GM18868 (cell line): ENCODE results near the gene RACGAP1.
"Not testable (repeated sequence)": the region's sequence is repeated elsewhere in the genome, so short reads cannot be mapped to it uniquely, and the experiment has no call there.

ENCODE experiments used
- ATAC-seq: cut with Tn5 transposase; IDR thresholded peaks from one replicate; pipeline ENCODE4 v1.9.1; 2021; ENCODE audit warnings: mild to moderate bottlenecking, moderate library complexity; ENCODE audit not compliant: unreplicated experiment

The RACGAP1 gene

GRCh38 chr12:50032515-50032853 is 7.2 kb upstream of the RACGAP1 start:
- no peak for ATAC-seq

DNA sequence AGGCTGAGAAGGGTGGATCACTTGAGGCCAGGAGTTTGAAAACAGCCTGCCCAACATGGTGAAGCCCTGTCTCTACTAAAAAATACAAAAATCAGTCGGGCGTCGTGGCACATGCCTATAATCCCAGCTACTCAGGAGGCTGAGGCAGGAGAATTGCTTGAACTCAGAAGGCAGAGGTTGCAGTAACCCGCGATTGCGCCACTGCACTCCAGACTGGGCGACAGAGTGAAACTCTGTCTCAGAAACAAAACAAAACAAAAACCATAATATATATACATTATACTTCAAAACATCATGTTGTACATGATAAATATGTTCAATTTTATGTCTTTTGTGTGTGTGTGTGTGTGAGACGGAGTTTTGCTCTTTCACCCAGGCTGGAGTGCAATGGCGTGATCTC is 5.2 kb upstream of the RACGAP1 start:
- ATAC-seq, result not testable (repeated sequence)

DNA sequence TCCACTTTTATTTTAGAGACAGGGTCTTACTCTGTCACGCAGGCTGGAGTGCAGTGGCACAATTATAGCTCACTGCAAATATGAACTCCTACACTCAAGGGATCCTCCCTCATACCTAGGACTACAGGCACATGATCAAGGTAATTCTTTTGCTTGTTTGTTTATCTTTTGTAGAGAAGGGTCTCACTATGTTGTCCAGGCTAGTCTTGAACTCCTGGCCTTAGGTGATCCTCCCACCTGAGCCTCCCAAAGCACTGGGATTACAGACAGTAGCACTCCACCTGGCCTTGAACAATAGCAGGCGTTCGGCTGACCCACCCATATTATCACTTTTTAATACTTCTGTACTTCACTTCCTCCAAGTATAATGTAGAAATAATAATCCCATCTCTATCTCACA is 1.4 kb upstream of the RACGAP1 start:
- no peak for ATAC-seq

- no peak for ATAC-seq
Measured at GRCh38 chr12:50024805-50025186, 498 bp downstream of the RACGAP1 start.

DNA sequence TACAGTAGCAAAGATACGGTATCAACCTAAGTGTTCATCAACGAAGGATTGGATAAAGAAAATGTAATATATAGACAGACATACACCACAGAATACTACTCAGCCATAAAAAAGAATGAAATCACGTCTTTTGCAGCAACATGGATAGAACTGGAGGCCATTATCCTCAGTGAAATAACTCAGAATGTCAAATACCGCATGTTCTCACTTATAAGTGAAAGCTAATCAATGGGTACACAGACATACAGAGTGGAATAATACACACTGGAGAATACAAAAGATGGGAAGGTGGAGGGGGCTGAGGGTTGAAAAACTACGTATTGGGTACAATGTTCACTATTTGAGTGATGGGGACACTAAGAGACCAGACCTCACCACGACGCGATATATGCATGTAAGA is 1.1 kb downstream of the RACGAP1 start:
- ATAC-seq, result no peak

GRCh38 chr12:50022903-50023302 is 2.4 kb downstream of the RACGAP1 start:
- no peak for ATAC-seq

GRCh38 chr12:50021031-50021430 is 4.3 kb downstream of the RACGAP1 start:
- no peak for ATAC-seq

GRCh38 chr12:50019524-50019923 is 5.8 kb downstream of the RACGAP1 start:
- no peak for ATAC-seq

GRCh38 chr12:50018968-50019367 is 6.3 kb downstream of the RACGAP1 start:
- no peak for ATAC-seq

DNA sequence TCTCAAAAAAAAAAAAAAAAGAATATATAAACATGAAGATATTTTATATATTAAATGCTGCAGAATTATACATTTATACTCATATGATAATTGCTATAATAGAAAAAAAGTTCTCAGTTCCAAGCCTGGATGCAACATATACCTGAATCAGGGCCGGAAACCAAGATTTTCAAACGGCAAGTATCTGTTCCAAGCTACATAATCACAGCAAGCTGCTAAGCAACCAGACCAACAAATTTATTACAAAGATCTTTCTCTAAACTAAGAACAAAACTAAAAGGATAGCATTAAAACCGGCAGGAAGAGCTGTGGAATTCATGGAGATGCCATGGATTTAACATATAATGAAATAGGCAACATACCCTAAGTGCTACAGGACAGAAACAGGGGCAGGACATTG is 7.1 kb downstream of the RACGAP1 start:
- no peak for ATAC-seq

DNA sequence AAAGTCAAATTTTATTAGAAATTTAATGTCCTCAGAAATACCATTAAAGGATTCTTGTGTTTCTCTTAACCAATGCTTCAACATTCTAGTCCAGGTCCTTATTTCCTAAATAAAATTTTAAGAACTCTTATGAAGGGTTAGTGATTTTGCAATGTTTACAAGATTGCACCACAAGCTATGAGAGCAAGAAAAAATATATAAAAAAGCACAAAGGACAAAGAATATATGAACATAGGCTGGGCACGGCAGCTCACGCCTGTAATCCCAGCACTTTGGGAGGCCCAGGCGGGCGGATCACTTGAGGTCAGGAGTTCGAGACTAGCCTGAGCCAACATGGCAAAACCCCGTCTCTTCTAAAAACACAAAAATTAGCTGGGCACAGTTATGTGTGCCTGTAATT is 7.7 kb downstream of the RACGAP1 start:
- ATAC-seq, result no peak

DNA sequence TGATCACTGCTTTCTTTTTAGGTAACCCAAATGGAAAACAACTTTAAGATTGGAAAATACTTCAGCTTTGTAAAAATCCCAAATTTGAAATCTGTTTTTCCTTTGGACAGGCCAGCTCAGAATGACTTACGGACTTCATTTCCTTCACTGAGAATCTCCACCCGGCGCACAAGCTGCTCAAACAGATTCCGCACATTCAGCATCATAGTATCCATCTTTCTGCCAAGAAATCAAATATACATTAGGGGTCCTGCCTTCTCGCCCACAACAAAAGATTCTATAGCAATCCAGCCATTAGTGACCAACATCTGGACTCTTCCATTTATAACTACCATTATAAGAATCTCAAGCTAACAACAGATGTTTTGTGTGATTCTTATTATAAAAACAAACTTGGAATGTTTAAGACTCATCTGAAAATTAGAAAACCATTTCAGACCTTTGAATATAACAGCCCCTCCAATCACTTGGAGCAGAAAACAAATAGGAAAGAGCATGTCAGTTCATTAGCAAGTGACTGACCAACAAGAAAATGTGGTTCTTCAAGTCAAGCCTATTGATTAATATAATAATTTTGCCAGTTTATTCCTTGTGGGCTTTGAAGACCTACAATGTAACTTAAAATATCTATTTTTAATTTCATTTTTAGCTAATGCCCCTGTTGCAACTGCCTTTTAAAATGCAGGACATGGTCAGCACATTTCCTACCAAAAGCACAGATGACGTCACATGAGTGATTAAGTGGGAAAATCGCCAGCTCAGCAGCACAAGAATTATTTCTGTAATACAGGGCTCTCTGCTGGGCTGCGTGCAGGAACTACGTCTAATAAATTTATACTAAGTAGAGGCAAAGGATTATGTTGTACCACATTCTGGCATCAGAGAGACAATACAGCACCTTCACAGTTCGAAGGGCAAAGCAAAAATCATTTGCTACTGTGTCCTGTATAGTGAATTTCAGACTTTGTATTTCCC is 8.5 kb downstream of the RACGAP1 start:
- no peak for ATAC-seq

DNA sequence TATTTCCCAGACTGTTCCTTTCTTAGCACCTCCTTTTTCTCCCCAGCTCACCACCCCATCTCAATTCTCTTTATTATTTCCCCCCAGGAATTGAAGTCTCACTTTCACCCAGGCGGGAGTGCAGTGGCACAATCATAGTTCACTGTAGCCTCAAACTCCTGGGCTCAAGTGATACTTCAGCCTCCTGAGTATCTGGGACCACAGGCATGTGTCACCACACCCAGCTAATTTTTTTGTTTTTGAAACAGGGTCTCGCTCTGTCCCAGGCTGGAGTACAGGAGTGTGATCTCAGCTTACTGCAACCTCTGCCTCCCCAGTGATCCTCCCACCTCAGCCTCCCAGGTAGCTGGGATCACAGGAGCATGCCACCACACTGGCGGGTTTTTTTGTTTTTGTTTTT is 11.0 kb downstream of the RACGAP1 start:
- no peak for ATAC-seq

DNA sequence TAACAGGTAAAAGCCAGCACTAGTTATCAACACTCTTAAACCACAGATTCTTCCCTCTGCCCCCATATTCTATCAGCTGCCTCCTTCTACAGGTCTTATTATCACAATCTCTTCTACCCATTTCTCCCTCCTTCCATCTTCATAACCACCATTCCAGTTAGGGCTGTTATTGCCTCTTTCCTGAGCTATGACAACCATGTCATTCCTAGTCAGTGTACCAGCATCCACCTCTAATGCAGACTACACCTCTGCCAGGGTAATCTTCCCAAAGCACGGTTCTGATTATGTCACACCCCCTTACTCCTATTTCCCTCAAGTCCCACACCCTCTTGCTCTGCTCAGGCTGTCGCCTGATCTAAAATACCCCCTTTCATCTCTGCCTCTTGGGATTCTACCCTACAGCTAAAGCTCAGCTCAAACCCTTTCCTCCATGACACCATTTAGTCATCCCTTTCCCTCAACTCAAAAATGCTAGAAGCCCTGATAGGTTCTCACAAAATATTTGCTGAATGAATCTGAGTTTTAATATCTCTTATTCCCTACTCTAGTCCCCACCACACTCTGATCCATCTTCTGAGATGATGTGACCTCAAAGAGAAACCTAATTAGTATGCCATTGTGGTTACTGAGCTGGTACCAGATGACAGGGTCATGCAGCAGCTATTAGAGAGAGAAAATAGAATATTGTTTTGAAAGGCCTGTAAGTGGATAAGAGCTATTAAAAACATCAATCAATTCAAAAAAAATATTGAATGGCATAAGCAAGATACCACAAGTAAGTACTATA is 11.7 kb downstream of the RACGAP1 start:
- no peak for ATAC-seq

- ATAC-seq, result no peak
Measured at GRCh38 chr12:50006754-50007442, 18.4 kb downstream of the RACGAP1 start.

GRCh38 chr12:50006280-50006679 is 19.0 kb downstream of the RACGAP1 start:
- no peak for ATAC-seq

DNA sequence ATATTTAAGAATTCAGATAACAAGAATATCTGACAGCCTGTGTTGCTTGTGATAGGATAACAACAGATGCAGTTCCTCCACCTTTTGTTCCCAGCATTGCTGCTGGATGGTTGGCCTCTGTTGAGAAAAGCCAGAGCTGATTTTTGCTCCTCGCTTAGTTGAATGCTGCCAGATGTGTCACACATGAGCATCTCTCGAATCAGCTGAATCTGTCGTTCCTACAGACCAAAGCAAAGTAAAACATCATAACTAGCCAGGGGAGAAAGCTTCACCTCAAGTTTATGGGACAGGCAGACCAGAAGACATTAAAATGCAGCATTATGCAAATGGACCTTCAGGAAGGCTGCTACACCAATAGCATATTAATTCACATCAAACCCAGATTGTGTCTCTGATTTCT is 20.1 kb downstream of the RACGAP1 start:
- ATAC-seq, result no peak

- no peak for ATAC-seq
Measured at GRCh38 chr12:50004696-50005095, 20.6 kb downstream of the RACGAP1 start.

DNA sequence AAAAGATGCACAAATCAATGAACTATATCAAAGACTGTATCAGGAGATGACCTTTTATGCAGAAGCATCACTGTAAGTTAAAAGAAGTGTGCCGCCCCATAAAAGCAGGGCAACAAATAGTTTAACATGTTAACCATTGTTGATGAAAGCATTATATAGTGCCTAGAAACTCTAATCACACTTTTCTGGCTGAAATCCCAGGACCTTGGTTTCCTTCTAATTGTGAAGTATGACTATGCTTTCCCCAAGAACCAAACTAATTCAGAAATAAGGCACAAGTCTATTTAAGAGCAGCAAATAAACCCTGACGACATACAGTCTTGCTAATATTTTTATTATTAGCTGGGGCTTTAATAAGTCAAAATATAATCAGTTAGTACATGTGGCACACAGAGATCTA is 21.7 kb downstream of the RACGAP1 start:
- no peak for ATAC-seq

DNA sequence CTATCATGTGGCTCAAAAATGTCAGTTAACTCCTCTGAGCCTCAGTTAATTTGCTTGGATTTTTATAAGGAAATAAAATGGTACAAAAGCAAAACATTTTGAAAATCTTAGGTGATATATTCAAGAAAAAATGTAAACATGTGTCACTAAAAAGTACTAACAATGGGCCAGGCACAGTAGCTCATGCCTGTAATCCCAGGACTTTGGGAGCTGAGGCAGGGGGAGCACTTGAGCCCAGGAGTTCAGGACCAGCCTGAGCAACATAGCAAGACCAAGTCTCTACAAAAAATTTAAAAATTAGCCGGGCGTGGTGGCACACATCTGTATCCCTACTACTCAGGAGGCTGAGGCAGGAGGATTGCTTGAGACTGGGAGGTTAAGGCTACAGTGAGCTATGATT is 26.8 kb downstream of the RACGAP1 start:
- ATAC-seq, result no peak

GRCh38 chr12:49990273-49990672 is 35.0 kb downstream of the RACGAP1 start:
- no peak for ATAC-seq

GRCh38 chr12:49989400-49989799 is 35.9 kb downstream of the RACGAP1 start:
- not testable (repeated sequence) for ATAC-seq
